Endothelial cell of umbilical vein (primary cell): ENCODE data around the gene C19orf25. TPM values are rescaled to one million over a fixed set of nuclear protein-coding genes. Genes with fewer than 3 reads are reported as not detected.

Experiments
- BruUV-seq: library from RNA; stranded (reverse); fragments of 400-500 nt; replicated peaks from 2 replicates; lab custom pipeline; 2021; lab: Mats Ljungman, UMichigan
- CTCF ChIA-PET: fragments of 300-600, 350-600 bp; sonication (Branson Sonifier 250); formaldehyde crosslinking; loops from one replicate; lab custom pipeline; 2021; ENCODE audit warnings: antibody characterized with exemption, inconsistent platforms; lab: Charles Lee
- POLR2A ChIA-PET: fragments of 300-600, 350-600 bp; sonication (Branson Sonifier 250); formaldehyde crosslinking; loops from one replicate; lab custom pipeline; 2021; ENCODE audit warnings: antibody characterized with exemption, inconsistent platforms; lab: Charles Lee
- DNase-seq: peaks from one replicate; pipeline ENCODE4 v3.0.0-alpha.2; 2011; ENCODE audit warnings: low read depth, low spot score
- FAIRE-seq: peaks from 2 replicates; lab custom pipeline; 2011; peaks lifted over from hg19 to GRCh38; lab: Jason Lieb, UNC
- H2AFZ ChIP-seq: 2 replicates; pipeline ENCODE4 v1.6.0; 2012; ENCODE audit warnings: low read depth, low read length, control low read depth, inconsistent platforms
- H3K27ac ChIP-seq: 2 replicates; pipeline ENCODE4 v1.5.1; 2011; ENCODE audit warnings: low read depth, mild to moderate bottlenecking, control low read depth, low read length, moderate library complexity; ENCODE audit not compliant: insufficient read depth
- H3K27me3 ChIP-seq, 2 experiments: 2 replicates each; pipeline versions ENCODE4 v1.6.0 to v1.6.1; 2011; ENCODE audit warnings: low read length in 2 of 2, mixed read lengths in 1 of 2; ENCODE audit not compliant: control insufficient read depth in 2 of 2, insufficient read depth in 2 of 2
- H3K36me3 ChIP-seq, 2 experiments: 2 replicates in 1 of 2; 3 replicates in 1 of 2; pipeline ENCODE4 v1.5.1; 2011; ENCODE audit warnings: low read length in 2 of 2, mild to moderate bottlenecking in 1 of 2, moderate library complexity in 1 of 2; ENCODE audit not compliant: control insufficient read depth in 2 of 2, insufficient read depth in 2 of 2; ENCODE audit errors: extremely low read depth in 1 of 2
- H3K4me1 ChIP-seq: 3 replicates; pipeline ENCODE4 v1.5.1; 2011; ENCODE audit warnings: mild to moderate bottlenecking, low read length; ENCODE audit not compliant: control insufficient read depth, insufficient read depth; ENCODE audit errors: extremely low read depth
- H3K4me2 ChIP-seq: 2 replicates; pipeline ENCODE4 v1.6.1; 2011; ENCODE audit warnings: low read length, control low read depth, mixed read lengths; ENCODE audit not compliant: insufficient read depth
- H3K4me3 ChIP-seq, 3 experiments: fragments of 200-600 bp in 1 of 3; sonication (generic), shearing (Covaris generic) in 1 of 3; replicated peaks in 1 of 3; 2 replicates each; pipeline ENCODE4 v1.5.1; 2011 to 2016; ENCODE audit warnings: control low read depth in 3 of 3, low read length in 3 of 3, mild to moderate bottlenecking in 2 of 3, inconsistent platforms in 1 of 3, low read depth in 1 of 3, moderate library complexity in 1 of 3; ENCODE audit not compliant: insufficient read depth in 1 of 3
- H3K79me2 ChIP-seq: 2 replicates; pipeline ENCODE4 v1.6.0; 2012; ENCODE audit warnings: low read length, inconsistent platforms; ENCODE audit not compliant: control insufficient read depth, insufficient read depth
- H3K9ac ChIP-seq: replicated peaks from 2 replicates; pipeline ENCODE3; 2011; ENCODE audit warnings: low read length, control low read depth; ENCODE audit not compliant: insufficient read depth; ENCODE audit errors: extremely low read depth
- H3K9me1 ChIP-seq: replicated peaks from 3 replicates; pipeline ENCODE4 v1.6.0; 2011; ENCODE audit warnings: mild to moderate bottlenecking, low read length; ENCODE audit not compliant: control insufficient read depth, insufficient read depth; ENCODE audit errors: extremely low read depth
- H3K9me3 ChIP-seq: replicated peaks from 2 replicates; pipeline ENCODE4 v1.5.1; 2012; ENCODE audit warnings: low read length, inconsistent platforms; ENCODE audit not compliant: control insufficient read depth, insufficient read depth
- H4K20me1 ChIP-seq: replicated peaks from 2 replicates; pipeline ENCODE3; 2011; ENCODE audit warnings: mild to moderate bottlenecking, low read length; ENCODE audit not compliant: control insufficient read depth, insufficient read depth; ENCODE audit errors: extremely low read depth
- CTCF ChIP-seq, 2 donors: IDR thresholded peaks; 1 replicate in 1 of 2; 2 replicates in 1 of 2; pipeline ENCODE4 v1.5.1; 2011; ENCODE audit warnings: low read length in 2 of 2, mild to moderate bottlenecking in 2 of 2, moderate library complexity in 2 of 2, control low read depth in 1 of 2, inconsistent platforms in 1 of 2, low read depth in 1 of 2; ENCODE audit not compliant: insufficient read depth in 1 of 2; ENCODE audit errors: extremely low read depth in 1 of 2
- EZH2 ChIP-seq: IDR thresholded peaks from 2 replicates; pipeline ENCODE4 v1.6.1; 2012; ENCODE audit warnings: borderline replicate concordance, low read depth, mild to moderate bottlenecking, moderate library complexity, low read length, inconsistent platforms; ENCODE audit not compliant: severe bottlenecking
- FOS ChIP-seq: IDR thresholded peaks from 2 replicates; pipeline ENCODE4 v1.6.1; 2011; ENCODE audit warnings: mild to moderate bottlenecking, low read length, moderate library complexity, borderline replicate concordance; ENCODE audit not compliant: insufficient read depth
- JUN ChIP-seq: IDR thresholded peaks from 2 replicates; pipeline ENCODE4 v1.6.1; 2011; ENCODE audit warnings: borderline replicate concordance, low read depth; ENCODE audit not compliant: insufficient read length, insufficient read depth
- dilution Hi-C: fragments of 300-500 bp; cut with MboI; formaldehyde crosslinking; loops from one replicate; pipeline ENCODE4 v1.15.0; 2019; ENCODE audit warnings: low sequenced_read_pairs; ENCODE audit not compliant: extremely low pct_ligation_motif_present
- intact Hi-C: fragments of 100-400 bp; cut with micrococcal nuclease; formaldehyde crosslinking; loops from one replicate; pipeline ENCODE4 v1.10.0; 2022
- polyA plus RNA-seq, 4 experiments: library from polyadenylated mRNA; depleted of rRNA in 3 of 4; stranded (reverse) in 3 of 4; unstranded in 1 of 4; fragments of >200 nt; gene quantifications; 2 replicates each; pipeline versions ENCODE4 v1.2.1 to v1.2.3, GENCODE V29; 2011 to 2012; ENCODE audit warnings: missing spikeins in 1 of 4
- total RNA-seq: library from RNA; stranded (reverse); gene quantifications from 2 replicates; pipeline ENCODE4 v1.2.3, GENCODE V29; 2021

Gene C19orf25
- total and polyA plus RNA-seq, 2 donors (not counting 3 experiments of a cell fraction or from before 2014, with no cell fraction given), result 28.0 to 34.6 TPM

GRCh38 chr19:1483131-1483978 is 4.3 kb upstream of the C19orf25 start:
- ChIA-PET CTCF (no interaction called here), POLR2A (no interaction called here)
- H3K79me2 ChIP-seq, result peaks cover 4% of the 10 kb centered on the region
- TF ChIP-seq CTCF (IDR thresholded peaks at IDR 0.05; ENCODE audit: extremely low read depth in 1 of 2, insufficient read depth in 1 of 2, low read depth in 1 of 2, low read length in 2 of 2) (no peak), FOS (no peak), JUN (no peak), EZH2 (no peak)
- DNase-seq (no peak), FAIRE-seq (no peak)
- H3K4me2 ChIP-seq, result no peak overlapping the region
- no peak overlapping the region for H3K4me3 ChIP-seq
- no peak overlapping the region for H3K27ac ChIP-seq
- H3K4me1 ChIP-seq, result no peaks in the 10 kb centered on the region
- H3K27me3 ChIP-seq, result no peaks in the 10 kb centered on the region
- H3K9ac ChIP-seq, result no peak overlapping the region
- H3K9me3 ChIP-seq, result no peaks in the 10 kb centered on the region
- no TSS peak for BruUV-seq
- intact Hi-C loops (no loop called here), dilution Hi-C loops (no loop called here)
- no peaks in the 10 kb centered on the region for H3K9me1 ChIP-seq
- H2AFZ ChIP-seq, result no peak overlapping the region
- no peaks in the 10 kb centered on the region for H3K36me3 ChIP-seq
- no peaks in the 10 kb centered on the region for H4K20me1 ChIP-seq
